ENCODE results near the gene ROBO2. TPM values are rescaled to one million over a fixed set of nuclear protein-coding genes. Genes with fewer than 3 reads are reported as not detected.
A peak's percentile ranks its signal among the peaks of the same experiment; 100 is the strongest.

The ROBO2 gene
- total RNA-seq, 6 donors from 2014 or later, result 12.0 to 29.1 (median 14.0) TPM

- TF ChIP-seq POLR2A (IDR thresholded peaks at IDR 0.05) (no peak), EP300 (IDR thresholded peaks at IDR 0.05) (no peak), POLR2AphosphoS5 (IDR thresholded peaks at IDR 0.05) (no peak), CTCF (IDR thresholded peaks at IDR 0.05) (no peak)
- H3K4me3 ChIP-seq, result no peak overlapping the region
Observed at GRCh38 chr3:77134769-77135168, 94.9 kb downstream of the ROBO2 start.

DNA sequence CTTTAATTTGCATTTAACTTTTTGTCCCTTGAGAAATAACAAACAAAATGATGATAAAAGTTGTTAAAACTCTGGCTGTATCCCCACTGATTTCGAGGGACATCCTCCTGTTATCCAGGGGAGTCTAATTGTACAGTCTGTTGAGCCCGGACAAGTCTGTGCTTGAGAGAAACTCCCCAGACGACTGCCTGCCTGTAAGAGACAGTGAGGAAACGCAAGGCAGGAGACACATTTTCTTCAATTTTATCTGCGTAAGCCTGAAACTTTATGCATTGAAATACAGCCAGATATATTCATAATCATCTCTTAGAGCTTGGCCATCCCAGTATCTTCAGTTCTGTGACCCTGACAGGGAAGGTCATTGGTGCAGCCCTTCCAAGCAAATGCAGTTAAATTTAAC is 97.7 kb downstream of the ROBO2 start:
- DNase-seq, result no peak
- Histone ChIP-seq H3K27ac (no peak overlapping the region), H3K27me3 (no peaks in the 10 kb centered on the region), H3K4me3 (no peak overlapping the region), H3K4me1 (no peaks in the 10 kb centered on the region), H3K9me3 (no peaks in the 10 kb centered on the region), H3K36me3 (no peaks in the 10 kb centered on the region)
- no peak for ATAC-seq (ENCODE audit: low FRiP score in 2 of 2)
- TF ChIP-seq EP300 (IDR thresholded peaks at IDR 0.05) (no peak), POLR2AphosphoS5 (IDR thresholded peaks at IDR 0.05) (no peak), CTCF (IDR thresholded peaks at IDR 0.05) (no peak), POLR2A (IDR thresholded peaks at IDR 0.05) (no peak)
- 79 to 81% methylated on average over 5 of the region's 5 CpGs for WGBS, 2 donors

More at GRCh38 chr3:77134769-77135168, 94.9 kb downstream of the ROBO2 start:
- Histone ChIP-seq H3K27me3 (no peaks in the 10 kb centered on the region), H3K27ac (no peak overlapping the region), H3K36me3 (no peaks in the 10 kb centered on the region), H3K9me3 (no peaks in the 10 kb centered on the region), H3K4me1 (no peaks in the 10 kb centered on the region)
- DNase-seq, result peak in 1 of 2 donors; percentile 33
- ATAC-seq (ENCODE audit: low FRiP score in 2 of 2), result no peak
- 75 to 87% methylated on average over 12 of the region's 12 CpGs for whole genome bisulfite sequencing, 2 donors

GRCh38 chr3:77139624-77140023 is 99.7 kb downstream of the ROBO2 start:
- DNase-seq (no peak), ATAC-seq (ENCODE audit: low FRiP score in 2 of 2) (no peak)
- Histone ChIP-seq H3K36me3 (no peaks in the 10 kb centered on the region), H3K27ac (no peak overlapping the region), H3K27me3 (no peaks in the 10 kb centered on the region), H3K4me1 (no peaks in the 10 kb centered on the region), H3K4me3 (no peak overlapping the region), H3K9me3 (no peaks in the 10 kb centered on the region)
- TF ChIP-seq EP300 (IDR thresholded peaks at IDR 0.05) (no peak), POLR2AphosphoS5 (IDR thresholded peaks at IDR 0.05) (no peak), CTCF (IDR thresholded peaks at IDR 0.05) (no peak), POLR2A (IDR thresholded peaks at IDR 0.05) (no peak)
- 65 to 75% methylated on average over 3 of the region's 3 CpGs for WGBS, 2 donors

GRCh38 chr3:77141423-77141822 is 101.5 kb downstream of the ROBO2 start:
- no peak overlapping the region for H3K4me3 ChIP-seq
- no peak overlapping the region for H3K27ac ChIP-seq
- no peak for ATAC-seq (ENCODE audit: low FRiP score in 2 of 2)
- no peak for DNase-seq
- no peak for TF ChIP-seq POLR2AphosphoS5 (IDR thresholded peaks at IDR 0.05)
- no peak for TF ChIP-seq POLR2A (IDR thresholded peaks at IDR 0.05)
- no peak for TF ChIP-seq EP300 (IDR thresholded peaks at IDR 0.05)
- TF ChIP-seq CTCF (IDR thresholded peaks at IDR 0.05), result no peak
- no peaks in the 10 kb centered on the region for H3K27me3 ChIP-seq
- WGBS, 2 donors, result 81 to 82% methylated on average over 3 of the region's 3 CpGs
- H3K9me3 ChIP-seq, result no peaks in the 10 kb centered on the region
- H3K4me1 ChIP-seq, result no peaks in the 10 kb centered on the region
- no peaks in the 10 kb centered on the region for H3K36me3 ChIP-seq

- DNase-seq (no peak), ATAC-seq (ENCODE audit: low FRiP score in 2 of 2) (no peak)
- H3K27me3 ChIP-seq, result no peaks in the 10 kb centered on the region
- H3K4me3 ChIP-seq, result no peak overlapping the region
- H3K9me3 ChIP-seq, result no peaks in the 10 kb centered on the region
- no peaks in the 10 kb centered on the region for H3K4me1 ChIP-seq
- H3K36me3 ChIP-seq, result no peaks in the 10 kb centered on the region
- H3K27ac ChIP-seq, result no peak overlapping the region
- no peak for TF ChIP-seq POLR2A (IDR thresholded peaks at IDR 0.05)
- no peak for TF ChIP-seq CTCF (IDR thresholded peaks at IDR 0.05)
- no peak for TF ChIP-seq EP300 (IDR thresholded peaks at IDR 0.05)
- TF ChIP-seq POLR2AphosphoS5 (IDR thresholded peaks at IDR 0.05), result no peak
- 83 to 86% methylated on average over 5 to 6 of the region's 6 CpGs for WGBS, 2 donors
Observed at GRCh38 chr3:77142578-77142977, 102.7 kb downstream of the ROBO2 start.
